Upper lobe of left lung (tissue), 6 donors: ENCODE measurements around the gene MINPP1. TPM values are rescaled to one million over a fixed set of nuclear protein-coding genes. Genes with fewer than 3 reads are reported as not detected.

Experiments used
- ATAC-seq, 2 donors: fragments of 200-7000 bp; cut with Tn5 transposase; one replicate each; pipeline ENCODE4 v1.9.1; 2022; ENCODE audit warnings: mild to moderate bottlenecking in 2 of 2, moderate library complexity in 2 of 2; ENCODE audit not compliant: low FRiP score in 2 of 2
- DNase-seq, 2 donors: peaks; one replicate each; pipeline ENCODE4 v3.0.0-alpha.2; 2019 to 2020
- H3K27ac ChIP-seq, 4 donors: fragments of 200-600 bp; sonication (generic); one replicate each; pipeline ENCODE4 v1.5.1; 2016 to 2019
- H3K27me3 ChIP-seq, 4 donors: fragments of 200-600 bp; sonication (generic); one replicate each; pipeline ENCODE4 v1.5.1; 2017 to 2019
- H3K36me3 ChIP-seq, 4 donors: fragments of 200-600 bp; sonication (generic); one replicate each; pipeline ENCODE4 v1.5.1; 2016 to 2019
- H3K4me1 ChIP-seq, 4 donors: fragments of 200-600 bp; sonication (generic); one replicate each; pipeline ENCODE4 v1.5.1; 2018 to 2019
- H3K4me3 ChIP-seq, 4 donors: fragments of 200-600 bp; sonication (generic); one replicate each; pipeline ENCODE4 v1.5.1; 2017 to 2019; ENCODE audit warnings: mild to moderate bottlenecking in 2 of 4, moderate library complexity in 1 of 4
- H3K9me3 ChIP-seq, 4 donors: fragments of 200-600 bp; sonication (generic); one replicate each; pipeline ENCODE4 v1.5.1; 2018 to 2019
- CTCF ChIP-seq, 6 experiments: fragments of 450-650 bp in 4 of 6; fragments of 200-600 bp in 2 of 6; sonication (generic) in 2 of 6; IDR thresholded peaks; one replicate each; pipeline ENCODE4 v1.5.1; 2016 to 2019; ENCODE audit warnings: antibody characterized with exemption in 6 of 6
- EP300 ChIP-seq, 4 donors: sonication (generic); formaldehyde crosslinking; IDR thresholded peaks; one replicate each; pipeline ENCODE4 v1.5.1; 2017; ENCODE audit warnings: antibody characterized with exemption in 4 of 4, control low read depth in 2 of 4
- POLR2A ChIP-seq, 4 donors: fragments of 450-650 bp; IDR thresholded peaks; one replicate each; pipeline ENCODE4 v1.5.1; 2016 to 2017; ENCODE audit warnings: antibody characterized with exemption in 4 of 4, mild to moderate bottlenecking in 2 of 4
- POLR2AphosphoS5 ChIP-seq, 2 donors: sonication (generic); formaldehyde crosslinking; IDR thresholded peaks; one replicate each; pipeline ENCODE4 v1.5.1; 2017; ENCODE audit warnings: antibody characterized with exemption in 2 of 2
- WGBS, 2 donors: methylation state at CpG; one replicate each; pipeline ENCODE4 v1.1.5; 2017 to 2018; 5-methylcytosine and 5-hydroxymethylcytosine counted together
- total RNA-seq, 6 donors: library from RNA; depleted of rRNA in 4 of 6; stranded (reverse); fragments of >200 nt in 4 of 6; gene quantifications; one replicate each; pipeline versions ENCODE4 v1.1.0 to v1.2.1, GENCODE V29; 2016 to 2021
- donor health status: DM: no; HTN: no; CAD: no; lungs with moderate emphysema.
- donor health status: DM: no; HTN: yes; CAD: no; lungs with severe emphysema.

Gene MINPP1
- total RNA-seq, 6 donors from 2014 or later: 8.0 to 22.2 (median 15.4) TPM

DNA sequence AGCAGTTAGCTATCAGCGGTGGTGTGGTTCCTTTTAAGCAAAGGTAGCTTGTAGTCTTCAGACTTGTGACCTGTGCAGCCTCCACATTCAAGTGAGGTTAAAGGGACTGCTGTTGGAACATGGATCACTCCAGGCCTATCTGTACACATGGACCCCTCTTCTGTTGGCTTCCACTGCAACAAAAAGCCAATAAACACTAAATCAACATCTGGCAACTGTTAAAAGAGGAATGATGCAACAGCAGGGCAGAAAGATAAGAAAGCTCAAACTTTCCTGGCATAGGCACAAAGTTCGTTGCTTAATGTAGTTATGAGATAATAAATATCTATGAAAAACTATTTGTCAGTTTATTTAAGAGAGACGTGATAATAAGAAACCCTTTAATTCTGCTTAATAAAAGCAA is 4.0 kb upstream of the MINPP1 start:
- TF ChIP-seq CTCF (IDR thresholded peaks at IDR 0.05): no peak
- no peak for TF ChIP-seq EP300 (IDR thresholded peaks at IDR 0.05)
- TF ChIP-seq POLR2A (IDR thresholded peaks at IDR 0.05): no peak
- TF ChIP-seq POLR2AphosphoS5 (IDR thresholded peaks at IDR 0.05): no peak
- Histone ChIP-seq H3K4me3 (no peak overlapping the region), H3K27me3 (no peaks in the 10 kb centered on the region), H3K36me3 (no peaks in the 10 kb centered on the region), H3K9me3 (no peaks in the 10 kb centered on the region), H3K4me1 (peaks cover 0 to 11% (median 3%) of the 10 kb centered on the region in 4 donors), H3K27ac (no peak overlapping the region)
- ATAC-seq (no peak), DNase-seq (no peak)
- WGBS, 2 donors: 46 to 52% methylated on average over 3 of the region's 3 CpGs

DNA sequence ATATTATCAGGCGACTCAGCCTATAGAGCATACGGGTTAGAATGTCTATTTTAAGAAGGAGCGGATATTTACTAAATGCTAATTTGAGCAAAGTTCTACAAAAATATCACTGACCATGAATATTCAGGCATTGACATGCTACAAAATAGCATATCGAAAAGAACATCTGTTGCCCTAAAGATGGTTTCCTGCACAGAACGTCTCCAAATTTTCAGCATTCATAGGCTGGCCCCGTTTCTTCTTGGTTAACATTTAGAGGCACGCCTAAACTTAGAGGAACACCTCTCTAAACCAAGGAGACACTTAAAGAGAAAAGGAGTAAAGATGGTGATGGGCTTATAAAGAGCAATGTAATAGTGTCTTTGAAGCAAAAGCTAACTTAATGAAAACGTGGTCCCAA is 1.3 kb upstream of the MINPP1 start:
- ATAC-seq: no peak

GRCh38 chr10:87503886-87504285 is 807 bp upstream of the MINPP1 start:
- H3K4me1 ChIP-seq: peaks cover 5 to 21% (median 11%) of the 10 kb centered on the region in 4 donors
- 83 to 84% methylated on average over 6 of the region's 6 CpGs for WGBS, 2 donors
- ATAC-seq (no peak), DNase-seq (no peak)
- no peaks in the 10 kb centered on the region for H3K9me3 ChIP-seq
- no peaks in the 10 kb centered on the region for H3K27me3 ChIP-seq
- H3K36me3 ChIP-seq: peaks cover 0 to 7% (median 0%) of the 10 kb centered on the region in 4 donors
- H3K4me3 ChIP-seq: peak overlapping the region in 3 of 4 donors; percentile 73 to 79 (median 76)
- peak overlapping the region; percentile 72 to 88 (median 82) for H3K27ac ChIP-seq
- TF ChIP-seq EP300 (IDR thresholded peaks at IDR 0.05) (no peak), POLR2AphosphoS5 (IDR thresholded peaks at IDR 0.05) (no peak), POLR2A (IDR thresholded peaks at IDR 0.05) (no peak), CTCF (IDR thresholded peaks at IDR 0.05) (no peak)

More for the DNA sequence above, 1.3 kb upstream of the MINPP1 start:
- H3K4me3 ChIP-seq: no peak overlapping the region
- DNase-seq: no peak
- no peaks in the 10 kb centered on the region for H3K27me3 ChIP-seq
- H3K9me3 ChIP-seq: no peaks in the 10 kb centered on the region
- H3K4me1 ChIP-seq: peaks cover 5 to 21% (median 11%) of the 10 kb centered on the region in 4 donors
- WGBS, 2 donors: 94 to 97% methylated on average over 8 of the region's 8 CpGs
- no peak overlapping the region for H3K27ac ChIP-seq
- peaks cover 0 to 2% (median 0%) of the 10 kb centered on the region in 4 donors for H3K36me3 ChIP-seq
- TF ChIP-seq CTCF (IDR thresholded peaks at IDR 0.05) (no peak), EP300 (IDR thresholded peaks at IDR 0.05) (no peak), POLR2AphosphoS5 (IDR thresholded peaks at IDR 0.05) (no peak), POLR2A (IDR thresholded peaks at IDR 0.05) (no peak)

GRCh38 chr10:87504307-87504639 is 420 bp upstream of the MINPP1 start:
- Histone ChIP-seq H3K4me3 (peak overlapping the region; percentile 73 to 98 (median 78)), H3K36me3 (peaks cover 0 to 11% (median 0%) of the 10 kb centered on the region in 4 donors), H3K27ac (peak overlapping the region; percentile 72 to 88 (median 82)), H3K4me1 (peaks cover 5 to 21% (median 11%) of the 10 kb centered on the region in 4 donors), H3K27me3 (no peaks in the 10 kb centered on the region), H3K9me3 (no peaks in the 10 kb centered on the region)
- 8 to 12% methylated on average over 7 to 10 of the region's 10 CpGs for WGBS, 2 donors
- DNase-seq: no peak
- TF ChIP-seq POLR2A (IDR thresholded peaks at IDR 0.05) (no peak), EP300 (IDR thresholded peaks at IDR 0.05) (no peak), CTCF (IDR thresholded peaks at IDR 0.05) (no peak), POLR2AphosphoS5 (IDR thresholded peaks at IDR 0.05) (no peak)
- no peak for ATAC-seq
